ENCODE results near the gene CDON. TPM values are rescaled to one million over a fixed set of nuclear protein-coding genes. Genes with fewer than 3 reads are reported as not detected.
A peak's percentile ranks its signal among the peaks of the same experiment; 100 is the strongest.

Gene CDON
- total and polyA plus RNA-seq, 2 of the 13 experiments (the other 11 are each of a cell fraction or from before 2014, with no cell fraction given): 9.6 to 12.8 TPM

- TF ChIP-seq ZNF816 (CRISPR knock-in tag; IDR thresholded peaks at IDR 0.05; ENCODE audit: borderline replicate concordance) (no peak), NFKBIZ (CRISPR knock-in tag; IDR thresholded peaks at IDR 0.05) (no peak), XRCC5 (optimal IDR thresholded peaks at IDR 0.05; ENCODE audit: low read length) (no peak), NFE2 (CRISPR knock-in tag; IDR thresholded peaks at IDR 0.05) (no peak), TGIF2 (CRISPR knock-in tag; IDR thresholded peaks at IDR 0.05) (0 out of 2 replicates have a peak, but pooled peaks have one; percentile 25), ZNF550 (CRISPR knock-in tag; IDR thresholded peaks at IDR 0.05; ENCODE audit: borderline replicate concordance) (no peak), SRSF1 (optimal IDR thresholded peaks at IDR 0.05; ENCODE audit: low read depth, low read length) (no peak), BORCS8-MEF2B (CRISPR knock-in tag; IDR thresholded peaks at IDR 0.05) (no peak), SP2 (CRISPR knock-in tag; IDR thresholded peaks at IDR 0.05) (no peak), ZNF839 (CRISPR knock-in tag; IDR thresholded peaks at IDR 0.05; ENCODE audit: borderline replicate concordance) (no peak), SPEN (CRISPR knock-in tag; IDR thresholded peaks at IDR 0.05; ENCODE audit: low read depth) (no peak), TRIM22 (IDR thresholded peaks at IDR 0.05) (no peak), GATAD1 (CRISPR knock-in tag; IDR thresholded peaks at IDR 0.05) (no peak), SIX1 (CRISPR knock-in tag; IDR thresholded peaks at IDR 0.05; ENCODE audit: borderline replicate concordance) (peak; percentile 41; the same call in 1 of the 2 replicates), U2AF1 (optimal IDR thresholded peaks at IDR 0.05; ENCODE audit: low read depth, low read length) (no peak), ZNF597 (CRISPR knock-in tag; IDR thresholded peaks at IDR 0.05) (no peak), ZMYM3 (CRISPR knock-in tag; IDR thresholded peaks at IDR 0.05) (no peak), ISL2 (CRISPR knock-in tag; IDR thresholded peaks at IDR 0.05) (peak; percentile 55; the same call in 1 of the 2 replicates), ETS1 (CRISPR knock-in tag; IDR thresholded peaks at IDR 0.05) (no peak), FOXK1 (CRISPR knock-in tag; IDR thresholded peaks at IDR 0.05; ENCODE audit: borderline replicate concordance, low read depth) (0 out of 2 replicates have a peak, but pooled peaks have one; percentile 18), ZNF678 (CRISPR knock-in tag; IDR thresholded peaks at IDR 0.05) (no peak), ARID3A (IDR thresholded peaks at IDR 0.05; ENCODE audit: low read depth, low read length) (no peak), GLI4 (CRISPR knock-in tag; IDR thresholded peaks at IDR 0.05; ENCODE audit: borderline replicate concordance) (no peak), FOXA1 (IDR thresholded peaks at IDR 0.05) (no peak), FOXA1 (CRISPR knock-in tag; IDR thresholded peaks at IDR 0.05) (peak; percentile 58), HMG20A (CRISPR knock-in tag; IDR thresholded peaks at IDR 0.05; ENCODE audit: borderline replicate concordance) (peak; percentile 67; the same call in 1 of the 2 replicates), DRAP1 (CRISPR knock-in tag; IDR thresholded peaks at IDR 0.05) (no peak), ZNF34 (CRISPR knock-in tag; IDR thresholded peaks at IDR 0.05; ENCODE audit: borderline replicate concordance) (no peak)
These were observed 75.5 kb downstream of the CDON start (continued) for GRCh38 chr11:125987066-125987641.

Measured in HepG2 (cell line).